DND-41 (cell line): Measurements from ENCODE around the gene ARHGEF17.

ENCODE experiments used
- ATAC-seq: fragments of 200-7000 bp; cut with Tn5 transposase; 3 replicates; pipeline ENCODE4 v1.9.1; 2021; ENCODE audit warnings: low read depth; ENCODE audit not compliant: insufficient read depth
- DNase-seq: peaks from one replicate; pipeline ENCODE4 v3.0.0-alpha.2; 2020
- H2AFZ ChIP-seq: 2 replicates; pipeline ENCODE4 v1.6.0; 2012; ENCODE audit warnings: low read depth, low read length
- H3K27ac ChIP-seq: 2 replicates; pipeline ENCODE4 v1.5.1; 2012; ENCODE audit warnings: low read length, inconsistent platforms
- H3K27me3 ChIP-seq: fragments of 200-600 bp; sonication (generic); 2 replicates; pipeline ENCODE4 v1.6.0; 2012; ENCODE audit warnings: low read length, mild to moderate bottlenecking, inconsistent platforms; ENCODE audit not compliant: insufficient read depth, poor library complexity
- H3K36me3 ChIP-seq: 2 replicates; pipeline ENCODE4 v1.5.1; 2012; ENCODE audit warnings: low read length, inconsistent platforms; ENCODE audit not compliant: insufficient read depth
- H3K4me1 ChIP-seq: 2 replicates; pipeline ENCODE4 v1.5.1; 2012; ENCODE audit warnings: mild to moderate bottlenecking, low read length; ENCODE audit not compliant: insufficient read depth
- H3K4me2 ChIP-seq: 2 replicates; pipeline ENCODE4 v1.6.0; 2012; ENCODE audit warnings: mild to moderate bottlenecking, moderate library complexity, low read length, inconsistent platforms; ENCODE audit not compliant: insufficient read depth
- H3K4me3 ChIP-seq, 2 experiments: fragments of 200-600 bp in 1 of 2; shearing (Covaris generic) in 1 of 2; 2 replicates each; pipeline ENCODE4 v1.5.1; 2012 to 2016; ENCODE audit warnings: inconsistent platforms in 2 of 2, low read length in 2 of 2, mild to moderate bottlenecking in 2 of 2, low read depth in 1 of 2, moderate library complexity in 1 of 2
- H3K79me2 ChIP-seq: 2 replicates; pipeline ENCODE4 v1.6.0; 2012; ENCODE audit warnings: low read length, inconsistent platforms; ENCODE audit not compliant: insufficient read depth
- H3K9ac ChIP-seq: 2 replicates; pipeline ENCODE4 v1.6.0; 2012; ENCODE audit warnings: low read depth, mild to moderate bottlenecking, inconsistent platforms, low read length, moderate library complexity
- H3K9me3 ChIP-seq: 2 replicates; pipeline ENCODE4 v1.5.1; 2012; ENCODE audit warnings: low read length, moderate library complexity, mild to moderate bottlenecking, inconsistent platforms; ENCODE audit not compliant: insufficient read depth, severe bottlenecking
- H4K20me1 ChIP-seq: 2 replicates; pipeline ENCODE4 v1.6.0; 2012; ENCODE audit warnings: low read length; ENCODE audit not compliant: insufficient read depth
- CTCF ChIP-seq: IDR thresholded peaks from 2 replicates; pipeline ENCODE4 v1.5.1; 2012; ENCODE audit warnings: borderline replicate concordance, low read length, moderate library complexity, mild to moderate bottlenecking; ENCODE audit not compliant: poor library complexity, severe bottlenecking; ENCODE audit errors: extremely low read depth
- EZH2 ChIP-seq: IDR thresholded peaks from 3 replicates; pipeline ENCODE4 v1.6.1; 2012; ENCODE audit warnings: borderline replicate concordance, low read depth, mild to moderate bottlenecking, moderate library complexity, low read length, inconsistent platforms; ENCODE audit not compliant: severe bottlenecking

Gene ARHGEF17

GRCh38 chr11:73320763-73321603, 12.9 kb downstream of the ARHGEF17 start:
- TF ChIP-seq CTCF: no peak
- TF ChIP-seq EZH2: no peak
- Histone ChIP-seq H4K20me1 (no peaks in the 10 kb centered on the region), H3K4me3 (no peak overlapping the region), H3K27me3 (no peaks in the 10 kb centered on the region), H3K36me3 (no peaks in the 10 kb centered on the region), H3K9me3 (no peaks in the 10 kb centered on the region), H2AFZ (no peak overlapping the region), H3K79me2 (no peaks in the 10 kb centered on the region), H3K4me2 (no peak overlapping the region), H3K4me1 (peaks cover 14% of the 10 kb centered on the region), H3K9ac (no peak overlapping the region), H3K27ac (peak overlapping the region; percentile 22; the same call in 1 of the 2 replicates)
- ATAC-seq (no peak), DNase-seq (no peak)

- H2AFZ ChIP-seq: peak overlapping the region; percentile 44; the same call in 1 of the 2 replicates
- H3K4me1 ChIP-seq: peaks cover 14% of the 10 kb centered on the region
- no peaks in the 10 kb centered on the region for H4K20me1 ChIP-seq
- no peaks in the 10 kb centered on the region for H3K27me3 ChIP-seq
- H3K4me2 ChIP-seq: no peak overlapping the region
- no peaks in the 10 kb centered on the region for H3K36me3 ChIP-seq
- H3K9me3 ChIP-seq: no peaks in the 10 kb centered on the region
- H3K27ac ChIP-seq: peak overlapping the region; percentile 22; the same call in 1 of the 2 replicates
- no peak for TF ChIP-seq CTCF
- no peak for TF ChIP-seq EZH2
- ATAC-seq (peak; percentile 77), DNase-seq (peak; percentile 53)
- H3K9ac ChIP-seq: no peak overlapping the region
- H3K79me2 ChIP-seq: no peaks in the 10 kb centered on the region
- H3K4me3 ChIP-seq: no peak overlapping the region
Observed at GRCh38 chr11:73321604-73322381, 13.7 kb downstream of the ARHGEF17 start.

- Histone ChIP-seq H4K20me1 (no peaks in the 10 kb centered on the region), H3K4me1 (peaks cover 14% of the 10 kb centered on the region)
Observed at GRCh38 chr11:73322382-73323306, 14.6 kb downstream of the ARHGEF17 start.

More at GRCh38 chr11:73322382-73323306, 14.6 kb downstream of the ARHGEF17 start:
- no peaks in the 10 kb centered on the region for H3K9me3 ChIP-seq
- H3K9ac ChIP-seq: no peak overlapping the region
- no peak overlapping the region for H2AFZ ChIP-seq
- H3K4me2 ChIP-seq: no peak overlapping the region
- no peak for ATAC-seq
- no peaks in the 10 kb centered on the region for H3K79me2 ChIP-seq
- H3K36me3 ChIP-seq: no peaks in the 10 kb centered on the region
- H3K27ac ChIP-seq: no peak overlapping the region
- TF ChIP-seq EZH2: no peak
- no peak for TF ChIP-seq CTCF
- H3K27me3 ChIP-seq: no peaks in the 10 kb centered on the region
- DNase-seq: no peak
- H3K4me3 ChIP-seq: no peak overlapping the region
